NCI-H1417 (cell line): ENCODE data around the gene SERINC4.
"Not testable (repeated sequence)": the region's sequence is repeated elsewhere in the genome, so short reads cannot be mapped to it uniquely, and the experiment has no call there.

Experiments used
- DNase-seq, 3 experiments: peaks; one replicate each; lab custom pipeline; 2025; lab: John Stamatoyannopoulos, UW

SERINC4 gene

DNA sequence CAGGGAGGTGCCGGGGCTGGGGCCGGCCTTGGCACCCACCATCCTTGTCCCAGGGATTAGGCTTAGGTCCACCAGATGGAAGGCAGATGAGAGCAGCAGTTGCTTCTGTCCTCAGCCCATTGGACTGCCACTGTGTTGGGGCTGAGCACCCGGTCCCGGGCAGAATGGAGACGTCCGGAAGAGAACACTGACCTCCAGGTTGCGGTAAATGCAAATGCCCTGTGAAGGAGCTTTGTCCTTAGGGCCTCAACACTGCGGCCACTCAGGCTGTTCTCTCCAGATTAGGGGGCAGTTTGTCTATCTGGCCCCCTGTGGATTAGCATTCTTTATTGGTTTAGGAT lies at the start of gene SERINC4:
TSS of gene SERINC4 (minus strand) at position 276 of the 341 bp plus-strand sequence. CDS start at position 42, 234 bp downstream.
- DNase-seq, result no peak

- no peak for DNase-seq
Measured at GRCh38 chr15:43845421-43845820, 45.4 kb upstream of the SERINC4 start.

GRCh38 chr15:43832485-43832884 lies 32.5 kb upstream of the SERINC4 start:
- not testable (repeated sequence) for DNase-seq

GRCh38 chr15:43831519-43832052 lies 31.6 kb upstream of the SERINC4 start:
- not testable (repeated sequence) for DNase-seq

DNA sequence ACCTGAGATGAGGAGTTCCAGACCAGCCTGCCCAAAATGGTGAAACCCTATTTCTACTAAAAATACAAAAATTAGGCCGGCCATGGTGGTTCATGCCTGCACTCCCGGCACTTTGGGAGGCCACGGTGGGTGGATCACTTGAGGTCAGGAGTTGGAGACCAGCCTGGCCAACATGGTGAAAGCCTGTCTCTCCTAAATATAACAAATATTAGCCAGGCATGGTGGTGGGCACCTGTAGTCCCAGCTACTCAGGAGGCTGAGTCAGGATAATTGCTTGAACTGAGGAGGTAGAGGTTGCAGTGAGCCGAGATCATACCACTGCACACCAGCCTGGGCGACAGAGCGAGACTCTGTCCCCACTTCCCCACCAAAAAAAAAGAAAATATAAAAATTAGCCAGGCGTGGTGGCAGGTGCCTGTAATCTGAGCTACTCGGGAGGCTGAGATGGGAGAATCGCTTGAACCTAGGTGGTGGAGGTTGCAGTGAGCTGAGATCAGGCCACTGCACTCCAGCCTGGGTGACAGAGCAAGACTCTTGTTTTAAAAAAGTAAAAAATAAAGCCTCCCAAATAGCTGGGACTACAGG lies 30.8 kb upstream of the SERINC4 start:
- DNase-seq, result not testable (repeated sequence)

DNA sequence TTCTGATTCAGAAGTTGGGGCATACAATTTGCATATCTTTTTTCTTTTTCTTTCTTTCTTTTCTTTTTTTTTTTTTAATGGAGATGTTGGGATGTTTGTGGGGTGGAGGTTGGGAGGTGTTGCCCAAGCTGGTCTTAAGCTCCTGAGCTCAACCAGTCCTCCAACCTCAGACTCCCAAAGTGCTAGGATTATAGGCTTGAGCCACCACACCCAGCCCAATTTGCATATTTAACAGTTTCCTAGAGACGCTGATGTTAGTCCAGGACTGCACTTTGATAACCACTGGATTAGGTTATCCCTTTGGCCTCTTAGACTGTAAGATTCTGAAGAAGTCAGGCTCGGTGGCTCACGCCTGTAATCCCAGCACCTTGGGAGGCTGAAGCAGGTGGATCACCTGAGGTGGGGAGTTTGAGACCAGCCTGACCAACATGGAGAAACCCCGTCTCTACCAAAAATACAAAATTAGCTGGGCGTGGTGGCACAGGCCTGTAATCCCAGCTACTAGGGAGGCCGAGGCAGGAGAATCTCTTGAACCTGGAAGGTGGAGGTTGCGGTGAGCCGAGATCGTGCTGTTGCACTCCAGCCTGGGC lies 30.0 kb upstream of the SERINC4 start:
- DNase-seq, result not testable (repeated sequence)

DNA sequence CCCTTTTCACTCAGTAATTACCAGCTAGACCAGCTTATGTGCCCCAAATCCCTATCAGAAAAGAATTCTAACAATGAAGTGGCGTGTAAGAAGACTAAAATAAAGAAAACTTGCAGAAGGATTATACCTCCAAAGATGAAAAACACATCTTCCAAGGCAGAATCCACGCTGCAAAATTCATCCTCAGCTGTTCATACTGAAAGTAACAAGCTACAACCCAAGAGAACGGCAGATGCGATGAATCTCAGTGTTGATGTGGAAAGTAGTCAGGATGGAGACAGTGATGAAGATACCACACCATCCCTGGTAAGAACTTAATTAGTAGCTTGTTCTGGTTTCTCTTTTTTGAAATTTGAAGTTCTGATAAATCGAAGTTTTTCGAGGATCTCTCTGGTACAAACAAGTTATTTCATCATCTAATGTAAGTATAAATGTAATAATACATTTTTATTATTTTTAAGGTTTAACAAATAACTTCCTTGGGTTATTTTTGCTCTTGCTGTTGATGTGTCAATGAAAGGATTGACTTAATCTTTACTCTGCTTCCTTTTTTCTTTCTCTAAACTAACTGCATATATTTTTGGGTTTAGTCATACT lies 28.1 kb upstream of the SERINC4 start:
- DNase-seq, result peak in 1 of 3 experiments; percentile 12

DNA sequence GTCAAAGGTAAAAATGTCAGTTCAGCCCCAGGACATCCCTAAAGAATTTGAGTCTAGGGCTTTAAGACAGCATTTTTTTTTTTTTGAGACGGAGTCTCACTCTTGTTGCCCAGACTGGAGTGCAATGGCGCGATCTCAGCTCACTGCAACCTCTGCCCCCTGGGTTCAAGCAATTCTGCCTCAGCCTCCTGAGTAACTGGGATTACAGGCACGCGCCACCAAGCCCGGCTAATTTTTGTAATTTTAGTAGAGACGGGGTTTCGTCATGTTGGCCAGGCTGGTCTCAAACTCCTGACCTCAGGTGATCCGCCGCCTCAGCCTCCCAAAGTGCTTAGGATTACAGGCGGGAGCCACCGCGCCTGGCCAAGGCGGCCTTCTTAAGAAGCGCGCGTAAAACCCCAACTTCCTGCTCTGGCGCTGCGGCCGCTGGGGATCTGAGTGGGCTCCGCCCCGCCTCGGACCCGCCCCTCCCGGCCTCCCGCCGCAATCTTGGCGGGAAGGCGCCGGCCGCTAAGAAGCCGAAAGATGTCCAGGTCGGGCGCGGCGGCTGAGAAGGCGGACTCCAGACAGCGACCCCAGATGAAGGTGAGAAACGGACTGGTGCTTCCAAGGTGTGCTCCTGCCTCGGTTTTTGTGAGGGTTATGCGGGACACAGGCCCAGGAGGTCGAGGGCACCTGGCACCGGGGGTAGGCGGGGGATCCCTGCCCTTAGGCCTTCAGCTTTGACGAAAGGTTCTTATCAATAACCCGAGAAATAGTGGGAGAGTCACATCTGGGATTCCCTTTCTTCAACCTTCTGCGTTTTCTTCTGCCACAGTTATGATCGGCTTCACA lies 26.7 kb upstream of the SERINC4 start, which contains the start of gene WDR76:
TSS of gene WDR76 (plus strand) at position 495 of the 834 bp plus-strand sequence. CDS start at position 526, 31 bp downstream.
- DNase-seq, result peak; percentile 73 to 83 (median 79)

DNA sequence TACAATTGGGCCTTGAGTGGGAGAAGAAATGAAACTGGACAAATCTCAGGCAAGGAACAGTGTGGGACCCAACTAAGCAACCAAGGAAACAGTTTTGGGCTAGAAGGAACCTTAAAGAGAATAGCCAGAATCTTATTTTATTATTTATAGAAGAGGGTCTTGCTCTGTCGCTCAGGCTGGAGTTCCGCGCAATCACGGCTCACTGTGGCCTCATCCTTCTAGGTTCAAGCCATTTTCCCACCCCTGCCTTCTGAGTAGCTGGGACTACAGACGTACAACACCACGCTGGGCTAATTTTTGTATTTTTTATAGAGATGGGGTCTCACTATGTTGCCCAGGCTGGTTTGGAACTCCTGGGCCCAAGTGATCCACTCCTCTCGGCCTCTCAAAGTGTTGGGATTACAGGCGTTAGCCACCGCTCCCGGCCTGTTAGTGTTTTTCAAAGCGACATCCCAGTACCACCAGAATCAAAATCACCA lies 26.0 kb upstream of the SERINC4 start:
- no peak for DNase-seq

DNA sequence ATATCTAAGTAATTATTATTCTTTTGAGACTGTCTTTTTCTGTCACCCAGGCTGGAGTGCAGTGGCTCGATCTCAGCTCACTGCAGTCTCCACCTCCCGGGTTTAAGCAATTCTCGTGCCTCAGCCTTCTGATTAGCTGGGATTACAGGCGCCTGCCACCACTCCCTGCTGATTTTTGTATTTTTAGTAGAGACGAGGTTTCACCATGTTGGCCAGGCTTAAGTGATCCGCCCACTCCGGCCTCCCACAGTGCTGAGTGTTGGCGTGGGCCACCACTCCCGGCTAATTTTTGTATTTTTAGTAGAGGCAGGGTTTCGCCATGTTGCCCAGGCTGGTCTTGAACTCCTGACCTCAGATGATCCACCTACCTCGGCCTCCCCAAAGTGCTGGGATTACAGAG lies 25.3 kb upstream of the SERINC4 start:
- DNase-seq, result not testable (repeated sequence)

GRCh38 chr15:43824302-43825246 lies 24.6 kb upstream of the SERINC4 start, which contains the start of gene MFAP1:
Gene MFAP1, minus strand, starts transcription at chr15:43824690. Its CDS starts 121 bp downstream, at chr15:43824569.
- DNase-seq, result peak; percentile 81 to 95 (median 92)

- no peak for DNase-seq
Measured at GRCh38 chr15:43821505-43821904, 21.5 kb upstream of the SERINC4 start.

- not testable (repeated sequence) for DNase-seq
Measured at GRCh38 chr15:43815064-43815463, 15.0 kb upstream of the SERINC4 start.

GRCh38 chr15:43808960-43809678 lies 9.1 kb upstream of the SERINC4 start:
- DNase-seq, result no peak

DNA sequence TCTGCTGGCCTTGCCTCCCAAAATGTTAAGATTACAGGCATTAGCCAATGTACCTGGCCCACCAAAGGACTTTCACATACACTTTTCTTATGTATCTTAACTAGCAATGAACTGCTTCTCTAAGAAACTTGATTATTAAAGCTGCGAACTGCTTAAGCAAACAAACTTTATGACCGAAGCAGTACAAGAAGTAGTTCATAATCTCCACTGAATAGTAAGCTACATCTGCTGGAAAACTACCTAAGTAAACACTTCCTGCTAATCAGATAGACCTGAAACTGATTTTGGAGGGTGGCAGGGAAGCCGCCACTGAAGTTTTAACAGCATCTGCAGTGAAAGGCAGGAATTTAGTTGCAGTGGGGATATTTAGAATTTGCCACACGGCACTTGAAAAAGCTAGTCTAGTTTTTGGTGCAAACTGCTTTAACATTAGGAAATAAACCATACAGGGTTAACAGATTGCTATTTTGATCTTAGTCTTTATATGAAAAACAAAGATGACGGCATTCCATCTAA lies 8.5 kb upstream of the SERINC4 start:
- DNase-seq, result no peak

- not testable (repeated sequence) for DNase-seq
Measured at GRCh38 chr15:43802676-43803075, 2.7 kb upstream of the SERINC4 start.

DNA sequence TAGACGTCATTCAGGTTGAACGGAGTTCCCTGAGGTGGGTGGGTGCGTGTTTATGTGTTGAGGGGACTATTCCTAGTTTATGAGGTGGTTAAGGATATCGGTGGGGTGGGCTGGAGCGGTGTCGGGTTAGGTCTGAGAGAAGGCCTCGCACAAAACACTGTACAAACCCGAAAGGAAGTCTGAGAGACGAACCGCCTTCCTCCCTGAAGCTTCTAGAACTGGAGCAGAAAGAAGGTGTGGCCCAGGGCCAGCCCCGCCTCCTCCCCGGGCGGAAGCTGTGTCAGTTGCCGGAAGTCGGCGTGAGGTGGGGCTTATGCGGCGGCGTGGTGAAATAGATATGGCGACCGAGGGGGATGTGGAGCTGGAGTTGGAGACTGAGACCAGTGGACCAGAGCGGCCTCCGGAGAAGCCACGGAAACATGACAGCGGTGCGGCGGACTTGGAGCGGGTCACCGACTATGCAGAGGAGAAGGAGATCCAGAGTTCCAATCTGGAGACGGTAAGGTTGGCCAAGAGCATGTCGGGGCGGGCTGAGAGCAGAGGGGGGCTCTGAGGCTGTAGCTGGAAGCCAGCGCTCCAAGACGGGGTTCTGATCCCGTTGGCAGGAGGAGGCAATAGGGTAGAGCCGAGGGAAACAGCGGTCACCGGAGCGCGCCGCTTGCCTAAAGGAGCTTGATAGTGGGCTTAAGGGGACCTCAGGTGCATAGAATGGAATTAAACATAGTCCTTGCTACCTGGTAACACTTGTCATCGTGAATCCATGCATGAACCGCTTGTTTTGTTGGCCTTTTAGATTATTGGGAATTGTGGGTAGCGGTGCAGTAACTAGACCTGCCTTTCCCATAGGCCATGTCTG lies 494 bp upstream of the SERINC4 start, which contains the start of gene HYPK:
TSS of gene HYPK (plus strand) at position 314 of the 856 bp plus-strand sequence. CDS start at position 338, 24 bp downstream.
- peak in 2 of 3 experiments; percentile 3 to 63 for DNase-seq

DNA sequence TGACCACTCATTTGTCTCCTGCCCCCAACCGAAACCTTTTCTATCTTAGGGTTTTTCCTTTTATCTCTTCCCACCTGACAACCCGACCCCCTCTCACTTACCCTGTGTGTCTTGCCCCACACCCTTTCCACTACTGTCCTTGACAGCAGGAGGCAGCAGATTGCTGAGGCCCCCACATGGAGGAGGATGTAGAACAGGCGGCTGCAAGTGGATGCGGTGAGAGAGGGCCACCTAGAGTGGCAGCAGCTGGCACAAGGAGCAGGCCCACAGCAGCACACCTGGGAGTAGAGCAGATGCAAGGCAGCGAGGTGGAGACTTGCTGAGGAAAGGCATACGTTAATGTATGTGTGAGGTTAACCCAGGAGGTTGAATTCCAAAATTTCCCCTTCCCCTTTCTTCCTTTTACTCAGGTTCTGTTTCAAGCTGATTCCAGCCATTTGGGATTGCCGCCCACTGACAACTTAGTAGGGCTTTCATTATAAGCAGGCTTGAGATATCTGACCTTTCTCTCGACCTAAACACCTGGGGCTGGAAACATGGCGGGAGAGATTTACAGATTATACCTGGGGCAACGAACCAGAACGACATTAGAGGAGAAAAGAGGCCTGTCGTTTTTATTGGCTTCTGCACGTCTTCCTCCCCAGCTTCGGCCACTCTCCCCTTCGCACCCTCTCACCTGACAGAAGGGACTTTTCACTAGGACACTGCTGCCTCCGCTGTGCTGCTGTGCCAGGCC lies 643 bp downstream of the SERINC4 start:
- peak; percentile 48 to 86 (median 75) for DNase-seq
